ENCODE measurements around the gene KIF26B.

KIF26B gene

DNA sequence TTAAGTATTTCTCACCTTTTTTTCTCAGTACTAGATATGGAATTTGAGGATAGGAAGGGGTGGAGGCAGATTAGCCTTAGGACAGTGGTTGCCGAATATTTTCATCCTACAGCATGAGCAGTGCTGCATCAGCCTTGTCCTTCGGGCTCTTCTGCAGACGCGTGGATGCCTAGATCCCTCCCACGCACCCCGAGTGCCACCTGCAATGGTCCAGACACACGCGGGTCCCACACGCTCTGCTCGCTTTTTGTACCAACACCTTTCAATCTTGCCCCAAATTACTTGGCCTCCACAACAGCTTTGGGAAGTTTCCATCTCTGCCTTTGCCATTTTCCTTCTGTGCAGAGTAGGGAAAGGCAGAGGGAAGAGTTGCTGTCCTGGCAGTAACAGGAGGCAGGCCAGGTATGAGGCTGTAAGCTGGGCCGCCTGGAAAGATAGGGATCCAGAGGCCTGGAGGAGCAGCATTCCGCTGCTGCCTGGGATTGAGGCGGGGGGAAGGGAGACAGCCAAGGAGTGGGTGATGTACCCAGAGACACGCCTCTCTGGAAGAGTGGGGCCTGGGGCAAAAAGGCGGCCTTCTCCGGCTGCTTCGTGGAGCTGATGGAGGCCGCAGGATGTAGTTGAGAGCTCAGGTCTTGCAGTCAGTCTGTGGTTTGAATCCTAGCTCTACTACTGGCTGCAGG lies 467.7 kb downstream of the KIF26B start:
- no peak overlapping the region for H3K4me3 ChIP-seq (ENCODE audit: low read depth, low read length)
- TF ChIP-seq, protein P1, sequence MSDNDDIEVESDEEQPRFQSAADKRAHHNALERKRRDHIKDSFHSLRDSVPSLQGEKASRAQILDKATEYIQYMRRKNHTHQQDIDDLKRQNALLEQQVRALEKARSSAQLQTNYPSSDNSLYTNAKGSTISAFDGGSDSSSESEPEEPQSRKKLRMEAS (IDR thresholded peaks at IDR 0.05; ENCODE audit: low read depth, low read length), result no peak
- DNase-seq (ENCODE audit: low read depth), result no peak

DNA sequence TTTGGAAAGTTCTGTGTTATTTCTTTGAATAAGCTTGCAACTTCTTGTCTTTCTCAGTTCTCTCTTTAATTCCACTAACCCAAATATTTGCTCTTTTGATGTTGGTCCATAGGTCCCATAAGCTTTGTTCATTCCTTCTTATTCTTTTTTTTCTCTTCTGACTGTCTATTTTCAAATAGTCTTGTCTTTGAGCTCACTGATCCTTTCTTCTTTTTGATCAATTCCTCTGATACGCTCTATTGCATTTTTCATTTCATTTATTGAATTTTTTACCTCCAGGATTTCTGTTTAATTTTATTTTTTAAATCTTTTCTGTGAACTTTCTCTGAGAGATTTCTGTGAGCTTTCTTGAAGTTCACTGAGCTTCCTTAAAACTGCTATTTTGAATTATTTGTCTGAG lies 486.6 kb downstream of the KIF26B start:
- H3K4me3 ChIP-seq (ENCODE audit: low read depth, low read length), result no peak overlapping the region
- TF ChIP-seq POLR2A (IDR thresholded peaks at IDR 0.05; ENCODE audit: extremely low read depth, insufficient read length), result no peak
- TF ChIP-seq, protein P2, sequence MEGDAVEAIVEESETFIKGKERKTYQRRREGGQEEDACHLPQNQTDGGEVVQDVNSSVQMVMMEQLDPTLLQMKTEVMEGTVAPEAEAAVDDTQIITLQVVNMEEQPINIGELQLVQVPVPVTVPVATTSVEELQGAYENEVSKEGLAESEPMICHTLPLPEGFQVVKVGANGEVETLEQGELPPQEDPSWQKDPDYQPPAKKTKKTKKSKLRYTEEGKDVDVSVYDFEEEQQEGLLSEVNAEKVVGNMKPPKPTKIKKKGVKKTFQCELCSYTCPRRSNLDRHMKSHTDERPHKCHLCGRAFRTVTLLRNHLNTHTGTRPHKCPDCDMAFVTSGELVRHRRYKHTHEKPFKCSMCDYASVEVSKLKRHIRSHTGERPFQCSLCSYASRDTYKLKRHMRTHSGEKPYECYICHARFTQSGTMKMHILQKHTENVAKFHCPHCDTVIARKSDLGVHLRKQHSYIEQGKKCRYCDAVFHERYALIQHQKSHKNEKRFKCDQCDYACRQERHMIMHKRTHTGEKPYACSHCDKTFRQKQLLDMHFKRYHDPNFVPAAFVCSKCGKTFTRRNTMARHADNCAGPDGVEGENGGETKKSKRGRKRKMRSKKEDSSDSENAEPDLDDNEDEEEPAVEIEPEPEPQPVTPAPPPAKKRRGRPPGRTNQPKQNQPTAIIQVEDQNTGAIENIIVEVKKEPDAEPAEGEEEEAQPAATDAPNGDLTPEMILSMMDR (IDR thresholded peaks at IDR 0.05; ENCODE audit: low read depth, low read length), result no peak
- no peak for TF ChIP-seq MYC (IDR thresholded peaks at IDR 0.05; ENCODE audit: low read depth, low read length)
- TF ChIP-seq, protein P1 (IDR thresholded peaks at IDR 0.05; ENCODE audit: low read depth, low read length), result no peak
- DNase-seq (ENCODE audit: low read depth), result no peak

DNA sequence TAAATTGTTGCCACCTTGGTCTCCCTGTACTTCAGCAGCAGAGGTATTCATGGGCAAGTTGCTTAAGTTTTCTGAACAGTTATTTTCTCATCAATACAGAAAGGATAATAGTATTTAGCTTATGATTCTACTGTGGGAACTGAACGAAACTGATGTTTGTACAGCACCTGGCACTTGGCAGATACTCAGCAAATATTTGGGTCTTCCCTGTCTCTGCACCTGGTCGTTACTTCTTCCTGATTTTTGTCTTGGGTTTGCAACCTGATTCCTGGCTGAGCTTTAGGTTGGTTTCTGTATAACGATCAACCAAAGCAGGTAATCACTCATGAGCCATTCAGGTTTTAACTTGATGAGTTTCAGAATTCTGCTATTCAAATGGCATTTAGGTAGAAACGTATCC lies 490.6 kb downstream of the KIF26B start:
- no peak overlapping the region for H3K4me3 ChIP-seq (ENCODE audit: low read depth, low read length)
- DNase-seq (ENCODE audit: low read depth), result no peak
- TF ChIP-seq POLR2A (IDR thresholded peaks at IDR 0.05; ENCODE audit: extremely low read depth, insufficient read length) (no peak), MYC (IDR thresholded peaks at IDR 0.05; ENCODE audit: low read depth, low read length) (no peak)
- TF ChIP-seq, protein P1 (IDR thresholded peaks at IDR 0.05; ENCODE audit: low read depth, low read length), result no peak
- TF ChIP-seq, protein P2 (IDR thresholded peaks at IDR 0.05; ENCODE audit: low read depth, low read length), result no peak

DNA sequence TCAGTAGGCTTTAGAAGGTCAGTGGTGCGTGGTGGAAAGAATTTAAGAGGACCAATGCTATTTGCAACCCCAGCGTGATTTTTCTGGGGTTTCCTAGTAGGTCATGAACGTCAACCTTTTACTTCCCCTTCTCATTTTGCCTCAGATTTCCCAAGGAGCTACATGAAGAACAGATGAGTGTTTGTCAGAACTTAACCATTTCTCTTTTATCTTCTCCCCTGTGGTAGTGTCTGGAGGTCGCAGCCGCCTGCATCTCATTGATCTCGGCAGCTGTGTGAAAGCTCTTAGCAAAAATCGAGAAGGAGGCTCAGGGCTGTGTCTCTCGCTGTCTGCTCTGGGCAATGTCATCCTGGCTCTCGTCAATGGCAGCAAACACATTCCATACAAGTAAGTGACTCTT lies 491.1 kb downstream of the KIF26B start:
- DNase-seq (ENCODE audit: low read depth), result no peak
- TF ChIP-seq MYC (IDR thresholded peaks at IDR 0.05; ENCODE audit: low read depth, low read length), result no peak
- TF ChIP-seq, protein P2 (IDR thresholded peaks at IDR 0.05; ENCODE audit: low read depth, low read length), result no peak
- TF ChIP-seq, protein P1 (IDR thresholded peaks at IDR 0.05; ENCODE audit: low read depth, low read length), result no peak
- TF ChIP-seq POLR2A (IDR thresholded peaks at IDR 0.05; ENCODE audit: extremely low read depth, insufficient read length), result no peak
- no peak overlapping the region for H3K4me3 ChIP-seq (ENCODE audit: low read depth, low read length)

DNA sequence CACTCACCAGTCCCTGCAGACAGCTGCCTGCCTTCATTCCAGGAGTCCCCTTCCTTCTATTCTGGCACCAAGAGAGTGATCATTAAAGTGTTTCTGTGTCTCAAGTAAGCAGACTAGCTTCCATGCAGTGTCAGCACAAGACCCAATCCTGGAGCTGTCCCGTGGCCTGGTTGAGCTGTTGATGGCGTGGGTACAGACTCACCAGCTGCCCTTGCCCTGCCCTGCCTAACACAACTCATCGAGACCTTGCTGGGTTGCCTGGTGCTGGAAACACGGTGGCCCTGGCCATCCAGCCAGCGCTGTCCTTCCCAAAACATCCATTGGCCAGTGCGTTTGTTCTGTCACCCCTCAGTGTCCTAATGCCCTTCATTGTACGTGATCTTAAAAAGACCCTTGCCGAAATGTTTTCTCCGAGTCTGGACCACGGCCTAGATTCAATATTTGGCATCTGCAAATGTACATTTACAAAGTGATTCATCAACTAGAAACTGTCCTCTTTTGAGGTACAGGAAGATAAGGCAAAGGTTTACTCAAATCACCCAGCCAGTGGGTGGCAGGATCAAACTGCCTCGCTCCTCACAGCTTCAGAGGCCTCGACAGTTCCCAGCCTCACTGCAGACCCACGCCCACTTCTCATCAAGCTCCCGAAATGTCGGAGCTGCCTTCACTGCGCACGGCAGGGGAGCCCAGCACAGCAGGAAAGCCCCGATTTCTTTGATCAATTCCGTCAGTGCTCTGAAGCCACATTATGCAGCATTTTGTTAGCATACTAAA lies 494.2 kb downstream of the KIF26B start:
- no peak for DNase-seq (ENCODE audit: low read depth)
- TF ChIP-seq, protein P1 (IDR thresholded peaks at IDR 0.05; ENCODE audit: low read depth, low read length), result no peak
- TF ChIP-seq POLR2A (IDR thresholded peaks at IDR 0.05; ENCODE audit: extremely low read depth, insufficient read length), result no peak
- TF ChIP-seq, protein P2 (IDR thresholded peaks at IDR 0.05; ENCODE audit: low read depth, low read length), result no peak
- TF ChIP-seq MYC (IDR thresholded peaks at IDR 0.05; ENCODE audit: low read depth, low read length), result no peak

DNA sequence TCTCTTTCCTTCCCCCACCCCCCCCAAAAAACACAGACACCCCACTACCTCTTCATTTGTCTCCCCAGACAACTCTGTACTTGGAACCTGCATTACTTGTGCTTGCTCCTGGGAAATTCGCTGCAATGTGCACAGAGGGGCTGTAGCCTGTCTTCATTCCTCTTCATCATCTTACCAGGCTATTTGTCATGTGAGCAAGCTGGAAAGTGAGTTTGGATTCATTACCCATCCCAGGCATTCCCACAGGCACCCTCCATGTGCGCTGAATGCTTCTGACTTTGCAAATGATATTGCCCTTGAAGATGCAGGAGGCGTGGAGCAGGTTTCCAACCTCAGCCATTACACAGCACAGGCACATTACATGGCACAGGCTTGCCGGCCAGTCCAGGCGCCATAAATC lies 494.9 kb downstream of the KIF26B start:
- no peak for DNase-seq (ENCODE audit: low read depth)
- no peak overlapping the region for H3K4me3 ChIP-seq (ENCODE audit: low read depth, low read length)
- TF ChIP-seq, protein P1 (IDR thresholded peaks at IDR 0.05; ENCODE audit: low read depth, low read length), result no peak
- TF ChIP-seq POLR2A (IDR thresholded peaks at IDR 0.05; ENCODE audit: extremely low read depth, insufficient read length) (no peak), MYC (IDR thresholded peaks at IDR 0.05; ENCODE audit: low read depth, low read length) (no peak)
- TF ChIP-seq, protein P2 (IDR thresholded peaks at IDR 0.05; ENCODE audit: low read depth, low read length), result no peak

More for the DNA sequence above, 494.2 kb downstream of the KIF26B start:
- H3K4me3 ChIP-seq (ENCODE audit: low read depth, low read length), result no peak overlapping the region

Data from NB4 (cell line).